ENCODE data around the gene MRPL36.

GRCh38 chr5:1809416-1810035 lies 9.9 kb upstream of the MRPL36 start:
- no peak for TF ChIP-seq CTCF (IDR thresholded peaks at IDR 0.05 in 4 of 5, conservative IDR thresholded peaks at IDR 0.05 in 1 of 5)
- TF ChIP-seq POLR2A (IDR thresholded peaks at IDR 0.05) = no peak
